Stimulated activated naive B cell treated with anti-CD40 and anti-IgM and Interleukin-4, amounts not matched to agents 10 μg/mL and 1 μg/mL and 100 μg/mL, for 72 hours (primary cell): ENCODE results near the gene RIT2.

Experiments
- ATAC-seq, 2 donors: fragments of 150-1000 bp; cut with Tn5 transposase; replicated peaks; 2 replicates each; pipeline ENCODE4 v1.10.0; 2021; ENCODE audit warnings: moderate library complexity in 1 of 2
- DNase-seq: peaks from one replicate; pipeline ENCODE4 v3.0.0; 2021
- H3K27ac Mint-ChIP-seq: one replicate; pipeline ENCODE4 v1.8.0; 2022; ENCODE audit warnings: mild to moderate bottlenecking, mixed read lengths
- H3K27me3 Mint-ChIP-seq, 2 donors: one replicate each; pipeline ENCODE4 v1.8.0; 2022; ENCODE audit warnings: mixed read lengths in 2 of 2
- H3K36me3 Mint-ChIP-seq, 2 donors: one replicate each; pipeline ENCODE4 v1.8.0; 2022; ENCODE audit warnings: mixed read lengths in 2 of 2, mild to moderate bottlenecking in 1 of 2
- H3K4me1 Mint-ChIP-seq, 2 donors: one replicate each; pipeline ENCODE4 v1.8.0; 2022; ENCODE audit warnings: mixed read lengths in 2 of 2, mild to moderate bottlenecking in 1 of 2
- H3K4me3 Mint-ChIP-seq, 2 donors: one replicate each; pipeline ENCODE4 v1.8.0; 2022; ENCODE audit warnings: mild to moderate bottlenecking in 2 of 2, mixed read lengths in 2 of 2, moderate library complexity in 1 of 2
- H3K9me3 Mint-ChIP-seq, 2 donors: one replicate each; pipeline ENCODE4 v1.8.0; 2022; ENCODE audit warnings: mixed read lengths in 2 of 2, mild to moderate bottlenecking in 1 of 2

The RIT2 gene

DNA sequence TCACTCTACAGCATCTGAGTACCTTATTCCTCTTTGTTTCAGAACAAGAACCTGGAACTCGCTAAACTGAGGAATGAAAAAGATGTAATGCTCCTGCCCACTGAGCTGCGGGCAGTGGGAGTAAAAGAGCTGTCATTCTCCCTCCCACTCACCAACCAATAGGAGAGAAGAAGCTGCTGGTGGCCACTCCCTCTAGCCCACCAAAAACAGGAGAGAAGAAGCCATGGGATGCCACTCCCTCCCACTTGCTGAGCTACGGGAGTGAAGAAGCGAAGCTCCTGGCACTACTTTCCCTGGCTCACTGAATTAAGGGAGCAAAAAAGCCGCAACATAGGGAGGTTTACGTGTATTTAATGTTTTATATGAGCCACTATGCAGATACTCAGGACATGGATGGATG lies 53.7 kb downstream of the RIT2 start:
- Mint-ChIP-seq H3K27ac (no peak overlapping the region), H3K9me3 (peaks cover 0 to 3% of the 10 kb centered on the region in 2 donors), H3K27me3 (no peaks in the 10 kb centered on the region), H3K4me1 (no peaks in the 10 kb centered on the region), H3K36me3 (no peaks in the 10 kb centered on the region), H3K4me3 (no peak overlapping the region)
- DNase-seq (no peak), ATAC-seq (no peak)

DNA sequence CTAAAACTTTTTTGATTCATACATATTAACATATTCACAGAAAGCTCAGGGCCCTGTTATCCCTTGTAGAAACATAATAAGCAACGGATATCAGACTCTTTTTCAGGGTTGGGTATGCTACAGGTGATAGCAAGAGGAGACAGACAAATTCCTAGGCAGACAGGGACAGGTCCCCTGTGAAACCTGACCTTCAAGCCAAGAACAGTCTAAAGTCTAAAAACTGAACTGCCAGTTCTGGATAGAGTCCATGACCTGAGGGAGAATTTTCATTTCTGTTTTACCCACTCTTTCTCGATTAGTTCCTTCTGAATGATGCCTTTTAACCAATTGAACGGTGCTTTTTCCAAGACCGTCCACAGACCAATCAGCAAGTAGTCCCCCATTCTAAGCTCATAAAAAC lies 54.2 kb downstream of the RIT2 start:
- Mint-ChIP-seq H3K4me1 (no peaks in the 10 kb centered on the region), H3K9me3 (peaks cover 0 to 3% of the 10 kb centered on the region in 2 donors), H3K4me3 (no peak overlapping the region), H3K27ac (no peak overlapping the region), H3K36me3 (no peaks in the 10 kb centered on the region), H3K27me3 (no peaks in the 10 kb centered on the region)
- ATAC-seq (no peak), DNase-seq (no peak)

DNA sequence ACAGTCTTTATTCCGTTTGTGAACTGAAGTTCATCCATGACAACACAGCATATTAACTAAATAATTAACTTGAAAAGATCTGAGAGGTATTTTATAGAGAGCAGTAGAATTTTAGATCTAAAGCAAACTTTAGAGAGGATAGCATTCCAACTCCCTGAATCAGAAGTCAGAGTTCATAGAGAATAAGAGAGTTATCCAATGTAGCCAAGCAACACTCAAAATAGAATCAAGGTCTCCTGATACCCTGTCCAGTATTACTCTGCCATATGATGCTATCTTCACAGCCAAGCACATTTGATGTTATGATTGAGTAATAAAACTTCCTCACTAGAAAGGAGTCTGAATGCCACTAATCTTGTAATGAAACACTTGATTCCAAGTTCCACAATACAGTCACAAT lies 55.5 kb downstream of the RIT2 start:
- Mint-ChIP-seq H3K36me3 (no peaks in the 10 kb centered on the region), H3K9me3 (peaks cover 0 to 3% of the 10 kb centered on the region in 2 donors), H3K4me1 (no peaks in the 10 kb centered on the region), H3K27me3 (no peaks in the 10 kb centered on the region), H3K27ac (peak overlapping the region; percentile 14), H3K4me3 (no peak overlapping the region)
- no peak for DNase-seq
- no peak for ATAC-seq

DNA sequence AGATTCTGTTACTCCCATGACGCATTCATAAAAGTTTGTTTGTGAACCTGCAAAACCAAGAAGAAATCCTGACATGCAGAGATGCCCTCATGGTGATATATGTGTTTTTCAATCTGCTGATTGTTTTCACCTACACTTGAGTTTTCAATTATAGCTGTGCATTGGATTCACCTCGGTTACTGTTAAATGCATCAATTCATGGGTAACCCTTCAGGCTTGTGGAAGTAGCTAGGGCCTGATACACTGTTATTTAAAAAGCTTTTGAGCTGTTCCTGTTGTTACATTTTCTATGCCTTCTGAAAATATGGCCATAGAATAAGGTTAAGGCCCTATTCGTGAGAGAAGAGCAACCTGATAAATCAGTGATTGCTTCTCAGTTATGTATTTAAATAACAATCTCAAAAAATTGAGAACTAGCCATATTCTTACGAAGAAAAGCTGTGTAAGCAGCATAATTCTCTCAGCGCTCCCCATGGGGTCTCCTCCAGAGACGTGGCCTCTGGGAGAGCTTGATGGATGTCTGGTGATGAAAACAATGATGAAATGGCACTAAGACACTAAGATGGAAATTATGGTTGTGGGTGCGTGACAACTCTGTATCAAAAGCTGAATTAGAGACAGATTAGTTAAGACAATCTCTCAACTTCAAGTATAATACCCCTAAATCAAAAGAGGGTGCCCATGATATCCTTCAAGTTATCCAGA lies 60.5 kb downstream of the RIT2 start:
- Mint-ChIP-seq H3K4me3 (no peak overlapping the region), H3K4me1 (no peaks in the 10 kb centered on the region)

DNA sequence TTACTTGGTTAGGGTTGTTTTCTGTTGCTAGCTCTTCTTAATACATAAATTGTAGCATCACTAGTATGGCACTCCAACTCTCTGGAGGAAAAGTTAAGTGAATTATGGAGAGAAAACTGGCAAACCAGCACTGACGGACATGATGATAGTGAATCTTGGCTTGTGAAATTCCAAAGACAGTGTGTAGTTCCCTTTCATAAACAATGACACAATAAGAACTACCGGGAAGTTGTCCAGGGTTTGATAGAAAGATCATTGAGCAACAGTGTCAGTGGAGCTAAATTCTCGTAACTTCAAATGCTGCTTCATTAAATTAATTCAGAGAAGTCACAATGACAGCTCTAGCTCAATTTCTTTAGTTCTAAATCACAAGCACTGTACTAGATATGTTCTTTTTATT lies 66.5 kb downstream of the RIT2 start:
- Mint-ChIP-seq H3K4me1 (no peaks in the 10 kb centered on the region), H3K4me3 (no peak overlapping the region), H3K27me3 (no peaks in the 10 kb centered on the region), H3K36me3 (no peaks in the 10 kb centered on the region), H3K27ac (no peak overlapping the region), H3K9me3 (no peaks in the 10 kb centered on the region)
- ATAC-seq (no peak), DNase-seq (no peak)

More for the DNA sequence above, 60.5 kb downstream of the RIT2 start:
- ATAC-seq = no peak
- H3K27me3 Mint-ChIP-seq = no peaks in the 10 kb centered on the region
- H3K36me3 Mint-ChIP-seq = no peaks in the 10 kb centered on the region
- DNase-seq = no peak
- H3K27ac Mint-ChIP-seq = no peak overlapping the region
- no peaks in the 10 kb centered on the region for H3K9me3 Mint-ChIP-seq

DNA sequence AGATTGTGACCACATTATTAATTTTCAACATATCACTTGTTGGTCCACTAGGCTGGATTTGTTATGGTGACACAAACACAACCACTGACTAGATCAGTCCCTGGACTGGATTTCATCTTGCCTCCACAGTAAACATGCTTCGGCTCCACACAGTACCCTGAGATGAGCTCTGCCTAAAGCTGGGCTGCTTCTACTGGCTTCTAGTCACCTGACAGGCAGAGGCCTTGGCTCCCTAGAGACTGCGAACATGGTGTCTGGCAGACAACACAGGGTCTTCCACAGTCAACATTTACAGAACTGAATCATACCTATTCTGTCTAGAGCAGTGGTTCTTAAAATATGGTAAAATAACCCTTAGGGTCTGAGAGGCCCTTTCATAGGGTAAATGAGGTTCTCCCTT lies 69.2 kb downstream of the RIT2 start:
- DNase-seq (no peak), ATAC-seq (no peak)
- Mint-ChIP-seq H3K27me3 (no peaks in the 10 kb centered on the region), H3K4me1 (no peaks in the 10 kb centered on the region), H3K4me3 (no peak overlapping the region), H3K36me3 (no peaks in the 10 kb centered on the region), H3K27ac (no peak overlapping the region), H3K9me3 (no peaks in the 10 kb centered on the region)

DNA sequence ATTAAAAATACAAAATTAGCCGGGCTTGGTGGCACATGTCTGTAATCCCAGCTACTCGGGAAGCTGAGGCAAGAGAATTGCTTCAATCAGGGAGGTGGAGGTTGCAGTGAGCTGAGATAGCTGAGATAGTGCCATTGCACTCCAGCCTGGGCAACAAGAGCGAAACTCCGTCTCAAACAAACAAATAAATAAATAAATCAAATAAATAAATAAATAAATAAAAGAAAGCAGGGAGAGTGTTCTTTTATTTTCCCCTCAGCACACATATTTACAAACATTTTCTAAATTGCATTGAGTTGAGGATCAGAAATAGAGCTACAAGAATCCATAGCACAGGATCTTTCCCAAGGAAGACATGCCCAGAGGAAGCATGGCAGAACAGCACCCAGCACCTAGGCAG lies 71.9 kb downstream of the RIT2 start:
- Mint-ChIP-seq H3K9me3 (no peaks in the 10 kb centered on the region), H3K27me3 (no peaks in the 10 kb centered on the region), H3K27ac (no peak overlapping the region), H3K36me3 (no peaks in the 10 kb centered on the region), H3K4me3 (no peak overlapping the region), H3K4me1 (no peaks in the 10 kb centered on the region)
- ATAC-seq (no peak), DNase-seq (no peak)

DNA sequence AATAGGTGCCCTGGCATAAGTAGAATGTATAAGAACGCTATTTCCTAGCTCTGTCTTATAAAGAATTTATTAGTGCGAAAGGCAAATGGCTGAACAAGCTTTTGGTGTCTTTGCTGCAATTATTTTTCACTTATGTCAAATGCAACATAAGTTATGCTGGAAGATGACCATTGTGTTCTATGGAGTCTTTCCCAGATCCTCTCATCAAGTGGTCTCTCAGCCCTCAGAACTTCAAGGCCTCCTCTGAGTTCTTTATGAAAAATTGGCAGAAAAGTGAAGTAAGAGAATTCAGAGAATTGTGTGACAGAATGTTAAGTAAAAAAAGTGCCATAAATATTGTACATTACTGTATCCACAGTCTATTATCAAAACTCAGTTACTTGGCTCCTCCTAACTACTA lies 75.2 kb downstream of the RIT2 start:
- Mint-ChIP-seq H3K4me1 (no peaks in the 10 kb centered on the region), H3K36me3 (no peaks in the 10 kb centered on the region), H3K9me3 (no peaks in the 10 kb centered on the region), H3K27me3 (no peaks in the 10 kb centered on the region), H3K4me3 (no peak overlapping the region), H3K27ac (no peak overlapping the region)
- DNase-seq = no peak
- ATAC-seq = no peak

DNA sequence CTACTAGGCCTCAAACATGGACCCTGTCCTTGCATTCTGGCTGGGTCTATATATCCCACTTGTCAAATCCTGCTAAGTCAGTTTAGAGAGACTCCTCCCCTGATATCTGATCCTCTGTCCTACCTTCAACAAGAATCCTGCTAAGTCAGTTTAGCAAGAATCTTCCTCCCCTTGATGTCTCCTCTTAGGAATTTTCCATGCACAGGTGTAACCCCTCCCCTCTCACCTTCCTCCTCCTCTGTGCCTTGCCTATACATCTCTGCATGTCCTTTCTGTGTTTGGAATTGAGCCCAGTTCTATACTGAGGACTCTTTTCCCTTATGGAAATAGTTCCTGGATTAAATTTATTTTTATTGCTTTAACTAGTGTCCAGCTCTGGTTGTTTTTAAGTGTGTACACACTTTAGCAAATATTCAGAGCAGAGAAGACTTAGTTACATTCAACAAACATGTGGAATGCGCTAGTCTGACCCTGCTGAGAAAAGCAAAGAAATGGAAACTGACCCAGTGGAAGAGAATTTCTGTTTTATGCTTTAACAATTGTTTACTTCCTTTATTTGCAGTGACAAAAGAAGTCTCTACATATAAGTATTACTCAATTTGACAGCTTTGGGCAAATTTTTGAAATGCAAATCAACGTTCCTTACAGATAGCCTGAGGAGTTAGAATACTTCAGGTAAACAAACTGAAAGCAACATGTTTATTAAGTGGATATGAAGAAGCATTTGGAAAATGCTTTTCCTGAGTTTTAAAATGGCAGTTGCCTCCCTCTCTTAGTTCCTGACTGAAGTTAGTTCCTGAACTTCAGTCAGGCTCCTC lies 80.6 kb downstream of the RIT2 start:
- H3K4me3 Mint-ChIP-seq = no peak overlapping the region
- no peaks in the 10 kb centered on the region for H3K36me3 Mint-ChIP-seq
- H3K27ac Mint-ChIP-seq = no peak overlapping the region
- ATAC-seq (no peak), DNase-seq (no peak)
- H3K27me3 Mint-ChIP-seq = no peaks in the 10 kb centered on the region
- no peaks in the 10 kb centered on the region for H3K4me1 Mint-ChIP-seq
- H3K9me3 Mint-ChIP-seq = no peaks in the 10 kb centered on the region

DNA sequence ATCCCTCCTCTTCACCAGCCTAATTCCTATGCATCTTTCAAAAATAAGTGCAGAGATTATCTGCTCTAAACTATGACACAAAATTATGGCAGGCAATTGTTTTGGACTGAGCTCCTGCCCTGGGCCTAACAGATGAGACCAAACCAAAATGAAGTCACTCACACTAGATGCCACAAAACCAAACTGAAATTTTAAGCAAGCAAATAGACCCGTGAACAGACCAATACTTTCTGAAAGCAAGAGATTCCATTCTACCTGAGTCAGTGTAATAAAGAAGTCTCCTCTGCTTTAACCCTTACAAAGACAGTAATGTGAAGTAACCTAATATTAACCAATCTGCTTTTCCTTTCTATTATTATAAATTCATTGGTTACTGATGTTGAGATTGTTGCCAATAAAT lies 84.3 kb downstream of the RIT2 start:
- no peak for ATAC-seq
- H3K27ac Mint-ChIP-seq = no peak overlapping the region
- H3K4me1 Mint-ChIP-seq = no peaks in the 10 kb centered on the region
- no peaks in the 10 kb centered on the region for H3K36me3 Mint-ChIP-seq
- no peak for DNase-seq
- no peak overlapping the region for H3K4me3 Mint-ChIP-seq
- no peaks in the 10 kb centered on the region for H3K9me3 Mint-ChIP-seq
- no peaks in the 10 kb centered on the region for H3K27me3 Mint-ChIP-seq

DNA sequence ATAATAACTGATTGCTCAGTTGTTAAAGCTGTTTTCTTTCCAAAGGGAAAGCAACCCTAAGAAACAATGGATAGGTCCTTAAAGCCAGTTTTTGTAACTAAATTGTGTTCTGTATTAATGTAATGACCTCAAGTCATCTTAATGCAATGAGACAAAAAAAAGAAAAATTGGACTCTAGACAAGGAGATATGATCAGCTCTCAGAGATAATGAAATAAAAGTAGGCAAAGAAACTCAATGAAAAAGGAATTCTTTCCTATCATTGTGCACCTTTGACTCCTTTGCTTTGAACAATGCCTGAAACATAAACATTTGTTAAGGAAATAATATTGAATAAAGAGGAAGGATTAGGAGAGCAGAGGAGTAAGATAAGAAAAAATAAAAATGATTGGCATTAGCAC lies 86.1 kb downstream of the RIT2 start:
- no peak for ATAC-seq
- Mint-ChIP-seq H3K27me3 (no peaks in the 10 kb centered on the region), H3K4me1 (no peaks in the 10 kb centered on the region), H3K36me3 (no peaks in the 10 kb centered on the region), H3K9me3 (no peaks in the 10 kb centered on the region), H3K27ac (no peak overlapping the region), H3K4me3 (no peak overlapping the region)
- no peak for DNase-seq

DNA sequence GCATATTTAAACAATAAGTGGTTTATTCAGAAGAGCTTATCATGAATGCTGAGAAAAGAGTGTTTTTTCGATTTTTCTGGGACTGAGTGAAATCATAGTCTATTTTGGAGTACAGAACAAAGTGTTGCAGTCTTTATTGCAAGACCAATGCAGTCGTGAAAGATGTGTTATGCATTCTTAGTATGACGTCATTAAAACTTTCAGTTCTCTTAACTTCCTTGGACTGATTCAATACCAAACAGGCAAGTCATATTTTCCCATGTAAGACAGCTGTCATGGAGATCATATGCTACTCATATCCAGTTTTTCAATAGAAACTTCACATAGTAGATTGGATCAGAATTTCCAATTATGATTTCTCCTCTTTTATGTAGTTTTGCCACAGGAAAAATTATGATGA lies 92.6 kb downstream of the RIT2 start:
- Mint-ChIP-seq H3K4me3 (no peak overlapping the region), H3K27me3 (no peaks in the 10 kb centered on the region), H3K36me3 (no peaks in the 10 kb centered on the region), H3K9me3 (peaks cover 4 to 6% of the 10 kb centered on the region in 2 donors), H3K27ac (no peak overlapping the region), H3K4me1 (no peaks in the 10 kb centered on the region)
- ATAC-seq (peak in 1 of 2 donors; percentile 29), DNase-seq (no peak)

DNA sequence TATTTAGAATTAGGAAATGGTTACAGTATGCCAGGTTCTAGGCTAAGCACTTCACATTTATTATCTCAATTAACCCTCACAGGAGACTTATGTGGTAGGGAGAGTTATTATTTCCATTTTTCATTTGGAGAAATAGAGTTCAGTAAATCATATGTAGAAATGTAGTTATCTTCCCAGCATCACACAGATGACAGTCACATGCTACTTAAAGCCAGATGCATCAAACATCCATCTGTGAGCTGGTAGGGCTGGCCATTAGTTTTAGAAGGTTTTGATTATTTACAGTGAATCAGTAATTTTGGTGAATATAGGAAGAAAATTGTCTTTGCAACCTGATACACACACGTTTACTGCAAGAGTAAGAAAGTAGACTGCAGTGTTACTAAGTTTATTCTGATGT lies 97.9 kb downstream of the RIT2 start:
- Mint-ChIP-seq H3K9me3 (peaks cover 4% of the 10 kb centered on the region in 2 donors), H3K27me3 (no peaks in the 10 kb centered on the region), H3K4me1 (no peaks in the 10 kb centered on the region), H3K4me3 (no peak overlapping the region), H3K27ac (no peak overlapping the region), H3K36me3 (no peaks in the 10 kb centered on the region)
- ATAC-seq = no peak
- DNase-seq = no peak

DNA sequence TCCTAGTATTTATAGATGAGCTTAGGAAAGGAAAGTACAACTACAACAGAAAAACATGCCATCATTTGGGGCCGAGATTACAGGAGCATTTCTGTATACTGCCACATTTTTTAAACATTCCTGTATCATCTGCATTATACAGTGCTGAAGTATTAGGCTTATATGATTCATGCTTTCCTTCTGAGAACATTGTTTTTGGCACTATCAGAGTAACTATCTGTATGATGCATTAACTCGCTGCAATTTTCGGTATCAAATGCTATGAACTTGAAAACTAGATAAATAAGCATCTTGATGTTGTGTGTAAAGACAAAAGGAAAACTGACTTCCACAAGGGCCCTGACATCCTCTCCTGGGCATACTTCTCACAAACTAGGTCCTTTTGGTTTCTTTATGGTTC lies 102.0 kb downstream of the RIT2 start:
- ATAC-seq = no peak
- Mint-ChIP-seq H3K9me3 (peaks cover 0 to under 1% of the 10 kb centered on the region in 2 donors), H3K27ac (no peak overlapping the region), H3K4me1 (no peaks in the 10 kb centered on the region), H3K4me3 (no peak overlapping the region), H3K36me3 (no peaks in the 10 kb centered on the region), H3K27me3 (no peaks in the 10 kb centered on the region)
- no peak for DNase-seq

DNA sequence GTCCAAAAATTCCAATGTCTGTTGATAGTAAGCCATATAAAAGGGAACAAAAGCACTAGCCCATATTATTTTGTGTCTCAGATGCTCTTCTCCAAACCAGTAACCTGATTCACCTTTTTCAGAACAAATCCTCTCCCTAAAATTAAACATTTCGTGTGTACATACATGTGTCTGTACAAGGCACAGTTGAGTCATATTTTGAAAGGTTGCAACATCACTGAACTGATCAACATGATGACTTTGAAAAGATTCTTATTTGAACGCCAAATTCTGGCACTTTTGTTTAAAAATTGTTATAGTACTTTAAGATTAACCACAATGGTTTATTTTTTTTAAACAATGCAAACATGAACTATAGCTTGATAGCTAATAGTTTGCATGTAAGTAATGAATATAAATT lies 102.5 kb downstream of the RIT2 start:
- ATAC-seq (no peak), DNase-seq (no peak)
- H3K9me3 Mint-ChIP-seq = no peaks in the 10 kb centered on the region
- H3K27me3 Mint-ChIP-seq = no peaks in the 10 kb centered on the region
- no peaks in the 10 kb centered on the region for H3K4me1 Mint-ChIP-seq
- no peak overlapping the region for H3K27ac Mint-ChIP-seq
- H3K36me3 Mint-ChIP-seq = no peaks in the 10 kb centered on the region
- no peak overlapping the region for H3K4me3 Mint-ChIP-seq
